Trophoblast cell (in vitro differentiated cells and primary cell): Measurements from ENCODE around the gene HAUS7.

Experiments used
- DNase-seq, 2 donors: peaks; one replicate each; pipeline ENCODE4 v3.0.0-alpha.2; 2016
- H2AFZ ChIP-seq: 2 replicates; pipeline ENCODE4 v1.6.1; 2013; ENCODE audit warnings: low read length, moderate library complexity, mild to moderate bottlenecking; ENCODE audit not compliant: insufficient read depth, poor library complexity
- H2AK5ac ChIP-seq: 2 replicates; pipeline ENCODE4 v1.6.1; 2013; ENCODE audit warnings: mild to moderate bottlenecking, low read length
- H2BK120ac ChIP-seq: 2 replicates; pipeline ENCODE4 v1.6.1; 2013; ENCODE audit warnings: low read length, mild to moderate bottlenecking, moderate library complexity; ENCODE audit not compliant: insufficient read depth, poor library complexity
- H2BK12ac ChIP-seq: 2 replicates; pipeline ENCODE4 v1.6.1; 2013; ENCODE audit warnings: mild to moderate bottlenecking, low read length, moderate library complexity
- H2BK5ac ChIP-seq: 2 replicates; pipeline ENCODE4 v1.6.1; 2013; ENCODE audit warnings: low read length, low read depth, moderate library complexity, mild to moderate bottlenecking; ENCODE audit not compliant: poor library complexity
- H3K14ac ChIP-seq: 2 replicates; pipeline ENCODE4 v1.6.1; 2013; ENCODE audit warnings: mild to moderate bottlenecking, low read length
- H3K18ac ChIP-seq: 2 replicates; pipeline ENCODE4 v1.6.1; 2013; ENCODE audit warnings: mild to moderate bottlenecking, low read length
- H3K23ac ChIP-seq: 2 replicates; pipeline ENCODE4 v1.6.1; 2013; ENCODE audit warnings: low read length
- H3K27ac ChIP-seq: 2 replicates; pipeline ENCODE4 v1.5.1; 2013; ENCODE audit warnings: low read depth, mild to moderate bottlenecking, inconsistent platforms, low read length, moderate library complexity
- H3K27me3 ChIP-seq: 2 replicates; pipeline ENCODE4 v1.6.1; 2013; ENCODE audit warnings: inconsistent platforms, mild to moderate bottlenecking, low read length, moderate library complexity; ENCODE audit not compliant: insufficient read depth
- H3K36me3 ChIP-seq, 2 experiments: 1 replicate in 1 of 2; 2 replicates in 1 of 2; pipeline ENCODE4 v1.6.1; 2013; ENCODE audit warnings: low read length in 2 of 2, mild to moderate bottlenecking in 2 of 2, moderate library complexity in 1 of 2; ENCODE audit not compliant: insufficient read depth in 2 of 2, control insufficient read depth in 1 of 2
- H3K4ac ChIP-seq: 2 replicates; pipeline ENCODE4 v1.6.1; 2013; ENCODE audit warnings: low read depth, mild to moderate bottlenecking, low read length, moderate library complexity
- H3K4me1 ChIP-seq, 2 experiments: 1 replicate in 1 of 2; 2 replicates in 1 of 2; pipeline ENCODE4 v1.6.1; 2013; ENCODE audit warnings: low read length in 2 of 2, mild to moderate bottlenecking in 2 of 2, moderate library complexity in 1 of 2; ENCODE audit not compliant: insufficient read depth in 2 of 2, control insufficient read depth in 1 of 2
- H3K4me2 ChIP-seq: 2 replicates; pipeline ENCODE4 v1.6.1; 2013; ENCODE audit warnings: inconsistent platforms, mild to moderate bottlenecking, low read length, moderate library complexity
- H3K4me3 ChIP-seq: 2 replicates; pipeline ENCODE4 v1.5.1; 2013; ENCODE audit warnings: mild to moderate bottlenecking, low read depth, low read length, inconsistent platforms
- H3K79me1 ChIP-seq: one replicate; pipeline ENCODE4 v1.6.1; 2013; ENCODE audit warnings: low read length
- H3K79me2 ChIP-seq: 2 replicates; pipeline ENCODE4 v1.6.1; 2013; ENCODE audit warnings: low read length, mild to moderate bottlenecking; ENCODE audit not compliant: control insufficient read depth, insufficient read depth, poor library complexity
- H3K9ac ChIP-seq: 2 replicates; pipeline ENCODE4 v1.6.1; 2013; ENCODE audit warnings: mild to moderate bottlenecking, low read length
- H3K9me3 ChIP-seq: 2 replicates; pipeline ENCODE4 v1.6.1; 2013; ENCODE audit warnings: low read depth, mild to moderate bottlenecking, control low read depth, inconsistent platforms, low read length; ENCODE audit not compliant: insufficient read depth
- H4K12ac ChIP-seq: 2 replicates; pipeline ENCODE4 v1.6.1; 2013; ENCODE audit warnings: low read depth, mild to moderate bottlenecking, low read length, moderate library complexity
- H4K8ac ChIP-seq: 2 replicates; pipeline ENCODE4 v1.6.1; 2013; ENCODE audit warnings: low read depth, mild to moderate bottlenecking, low read length, moderate library complexity
- H4K91ac ChIP-seq: one replicate; pipeline ENCODE4 v1.6.1; 2013; ENCODE audit warnings: low read depth, mild to moderate bottlenecking, low read length, moderate library complexity
- WGBS: extraction: QIAGEN DNeasy Blood & Tissue Kit; methylation state at CpG from one replicate; pipeline ENCODE4 v1.1.7; 2013; ENCODE audit warnings: missing lambda C conversion rate; ENCODE audit not compliant: insufficient read length, insufficient coverage; ENCODE audit errors: extremely low coverage; 5-methylcytosine and 5-hydroxymethylcytosine counted together

The HAUS7 gene

GRCh38 chrX:153433161-153433680, 37.2 kb downstream of the HAUS7 start:
- Histone ChIP-seq H3K4me3 (no peak overlapping the region), H3K36me3 (no peaks in the 10 kb centered on the region), H3K4me1 (no peaks in the 10 kb centered on the region), H3K23ac (no peak overlapping the region), H3K4ac (no peak overlapping the region), H3K79me2 (no peaks in the 10 kb centered on the region), H4K91ac (no peak overlapping the region), H3K79me1 (no peaks in the 10 kb centered on the region), H3K9me3 (no peaks in the 10 kb centered on the region), H2BK12ac (no peak overlapping the region), H3K9ac (no peak overlapping the region), H3K18ac (no peak overlapping the region), H3K27ac (no peak overlapping the region), H2BK5ac (no peak overlapping the region), H3K14ac (no peak overlapping the region), H4K8ac (no peak overlapping the region), H2AFZ (no peak overlapping the region), H2AK5ac (no peak overlapping the region), H3K4me2 (no peak overlapping the region), H4K12ac (no peak overlapping the region), H2BK120ac (no peak overlapping the region), H3K27me3 (no peaks in the 10 kb centered on the region)
- WGBS, result no CpG with 5 or more reads among the region's 12 CpGs
- DNase-seq, result no peak

DNA sequence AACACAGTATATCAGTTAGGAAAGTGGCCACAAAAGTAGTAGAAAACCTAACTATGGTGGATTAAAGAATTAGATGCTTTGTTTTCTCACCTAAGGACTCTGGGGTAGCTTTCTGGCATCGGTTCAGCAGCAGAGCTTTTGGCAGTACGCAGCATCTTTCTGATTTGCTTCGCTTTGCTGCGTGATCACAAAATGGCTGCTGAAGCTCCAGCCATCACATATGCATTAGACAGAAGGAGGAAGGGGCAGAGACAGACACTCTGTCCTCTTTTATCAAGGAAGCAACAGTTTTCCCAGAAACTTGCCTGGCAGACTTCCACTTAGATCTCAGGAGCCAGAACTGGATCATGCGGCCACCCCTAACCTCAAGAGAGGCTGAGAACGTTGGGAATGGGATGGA, 39.6 kb downstream of the HAUS7 start:
- no peak overlapping the region for H2BK12ac ChIP-seq
- H3K14ac ChIP-seq, result no peak overlapping the region
- H3K79me1 ChIP-seq, result no peaks in the 10 kb centered on the region
- H2BK5ac ChIP-seq, result no peak overlapping the region
- no peak overlapping the region for H3K4me3 ChIP-seq
- no peaks in the 10 kb centered on the region for H3K79me2 ChIP-seq
- no peak overlapping the region for H2BK120ac ChIP-seq
- no peak overlapping the region for H3K18ac ChIP-seq
- H4K12ac ChIP-seq, result no peak overlapping the region
- H2AK5ac ChIP-seq, result no peak overlapping the region
- no peak overlapping the region for H4K91ac ChIP-seq
- no peak overlapping the region for H3K4ac ChIP-seq
- WGBS, result no CpG with 5 or more reads among the region's 6 CpGs
- DNase-seq, result no peak
- no peak overlapping the region for H2AFZ ChIP-seq
- H3K9ac ChIP-seq, result no peak overlapping the region
- H3K4me2 ChIP-seq, result no peak overlapping the region
- no peak overlapping the region for H3K27ac ChIP-seq
- no peaks in the 10 kb centered on the region for H3K36me3 ChIP-seq
- no peak overlapping the region for H3K23ac ChIP-seq
- H3K9me3 ChIP-seq, result no peaks in the 10 kb centered on the region
- no peaks in the 10 kb centered on the region for H3K4me1 ChIP-seq
- H4K8ac ChIP-seq, result no peak overlapping the region
- no peaks in the 10 kb centered on the region for H3K27me3 ChIP-seq

DNA sequence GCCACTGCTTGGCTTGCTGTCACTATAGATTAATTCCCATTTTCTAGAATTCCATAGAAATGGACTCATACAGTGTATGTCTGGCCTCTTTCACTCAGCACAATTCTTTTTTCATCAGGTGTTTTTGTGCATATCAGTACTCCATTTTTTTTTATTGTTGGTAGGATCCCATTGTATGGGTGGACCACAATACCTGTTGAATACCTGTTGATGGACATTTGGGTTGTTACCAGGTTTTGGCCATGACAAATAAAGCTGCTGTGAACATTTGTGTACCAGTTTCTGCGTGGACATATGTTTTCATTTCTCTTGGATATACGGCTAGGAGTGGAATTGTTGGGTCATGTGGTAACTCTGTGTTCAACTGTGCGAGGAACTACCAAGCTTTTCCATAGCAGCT, 44.2 kb downstream of the HAUS7 start:
- Histone ChIP-seq H3K79me1 (no peaks in the 10 kb centered on the region), H3K36me3 (no peaks in the 10 kb centered on the region), H3K4ac (no peak overlapping the region), H3K79me2 (no peaks in the 10 kb centered on the region), H2BK12ac (no peak overlapping the region), H3K4me2 (no peak overlapping the region), H4K91ac (no peak overlapping the region), H3K27me3 (no peaks in the 10 kb centered on the region), H3K18ac (no peak overlapping the region), H3K9me3 (no peaks in the 10 kb centered on the region), H2BK5ac (no peak overlapping the region), H2AK5ac (no peak overlapping the region), H2AFZ (no peak overlapping the region), H3K4me3 (no peak overlapping the region), H3K14ac (no peak overlapping the region), H3K9ac (no peak overlapping the region), H3K4me1 (peaks cover 0 to 4% of the 10 kb centered on the region in 2 experiments), H4K8ac (no peak overlapping the region), H3K27ac (no peak overlapping the region), H2BK120ac (no peak overlapping the region), H3K23ac (no peak overlapping the region), H4K12ac (no peak overlapping the region)
- WGBS, result no CpG with 5 or more reads among the region's 3 CpGs
- no peak for DNase-seq

DNA sequence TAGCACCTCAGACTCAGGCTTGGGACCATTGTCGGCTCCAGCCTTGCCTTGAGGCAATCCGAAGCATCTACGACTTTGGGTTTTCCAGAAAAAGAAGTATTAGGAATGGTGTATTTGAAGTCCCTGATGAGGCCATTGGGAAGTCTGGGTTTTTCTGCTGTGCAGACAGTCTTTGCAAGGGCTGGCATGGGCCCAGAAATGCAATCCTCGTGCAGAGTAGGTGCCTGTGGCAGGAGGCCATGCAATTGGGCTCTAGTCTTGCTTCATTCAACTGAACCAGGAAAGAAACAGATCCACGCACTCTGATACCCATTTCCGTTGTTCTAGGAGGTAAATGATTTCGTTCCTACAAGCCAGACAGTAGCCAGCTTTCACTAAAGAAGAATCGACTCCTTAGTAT, 46.7 kb downstream of the HAUS7 start:
- Histone ChIP-seq H3K36me3 (no peaks in the 10 kb centered on the region), H3K4me3 (no peak overlapping the region), H3K18ac (no peak overlapping the region), H3K4me1 (peaks cover 0 to 4% of the 10 kb centered on the region in 2 experiments), H3K23ac (no peak overlapping the region), H3K14ac (no peak overlapping the region), H2AFZ (no peak overlapping the region), H3K79me1 (no peaks in the 10 kb centered on the region), H3K9me3 (no peaks in the 10 kb centered on the region), H3K4me2 (no peak overlapping the region), H2BK5ac (no peak overlapping the region), H4K8ac (no peak overlapping the region), H3K79me2 (no peaks in the 10 kb centered on the region), H4K12ac (no peak overlapping the region), H2BK120ac (no peak overlapping the region), H3K4ac (no peak overlapping the region), H2AK5ac (no peak overlapping the region), H3K9ac (no peak overlapping the region), H3K27ac (no peak overlapping the region), H4K91ac (no peak overlapping the region), H3K27me3 (no peaks in the 10 kb centered on the region), H2BK12ac (no peak overlapping the region)
- no CpG with 5 or more reads among the region's 8 CpGs for WGBS
- no peak for DNase-seq
